ENCODE measurements around the gene IFNL1.
A peak's percentile ranks its signal among the peaks of the same experiment; 100 is the strongest.
"Not testable (repeated sequence)": the region's sequence is repeated elsewhere in the genome, so short reads cannot be mapped to it uniquely, and the experiment has no call there.

Gene IFNL1

GRCh38 chr19:39308531-39309304 lies 12.5 kb downstream of the IFNL1 start:
- no peak for DNase-seq (ENCODE audit: low read depth in 2 of 2)

GRCh38 chr19:39309305-39309670 lies 13.1 kb downstream of the IFNL1 start:
- not testable (repeated sequence) for DNase-seq (ENCODE audit: low read depth in 2 of 2)

- no peak for DNase-seq (ENCODE audit: low read depth in 2 of 2)
These were observed 14.5 kb downstream of the IFNL1 start for GRCh38 chr19:39310558-39311311.

GRCh38 chr19:39314016-39314728 lies 18.0 kb downstream of the IFNL1 start:
- DNase-seq (ENCODE audit: low read depth in 2 of 2) = no peak

GRCh38 chr19:39315933-39316332 lies 19.7 kb downstream of the IFNL1 start:
- DNase-seq (ENCODE audit: low read depth in 2 of 2) = no peak

GRCh38 chr19:39316627-39317321 lies 20.6 kb downstream of the IFNL1 start:
- no peak for DNase-seq (ENCODE audit: low read depth in 2 of 2)

- no peak for DNase-seq (ENCODE audit: low read depth in 2 of 2)
These were observed 21.3 kb downstream of the IFNL1 start for GRCh38 chr19:39317476-39317875.

GRCh38 chr19:39318071-39318470 lies 21.9 kb downstream of the IFNL1 start:
- DNase-seq (ENCODE audit: low read depth in 2 of 2) = no peak

GRCh38 chr19:39318690-39319089 lies 22.5 kb downstream of the IFNL1 start:
- no peak for DNase-seq (ENCODE audit: low read depth in 2 of 2)

GRCh38 chr19:39319098-39319891 lies 23.1 kb downstream of the IFNL1 start:
- DNase-seq (ENCODE audit: low read depth in 2 of 2) = no peak

- DNase-seq (ENCODE audit: low read depth in 2 of 2) = no peak
These were observed 23.7 kb downstream of the IFNL1 start for GRCh38 chr19:39319892-39320248.

- DNase-seq (ENCODE audit: low read depth in 2 of 2) = no peak
These were observed 25.1 kb downstream of the IFNL1 start for GRCh38 chr19:39321117-39321831.

- DNase-seq (ENCODE audit: low read depth in 2 of 2) = no peak
These were observed 25.6 kb downstream of the IFNL1 start for GRCh38 chr19:39321832-39322176.

- DNase-seq (ENCODE audit: low read depth in 2 of 2) = no peak
These were observed 28.1 kb downstream of the IFNL1 start for GRCh38 chr19:39324242-39324842.

- DNase-seq (ENCODE audit: low read depth in 2 of 2) = no peak
These were observed 29.8 kb downstream of the IFNL1 start for GRCh38 chr19:39325778-39326665.

GRCh38 chr19:39327363-39328045 lies 31.3 kb downstream of the IFNL1 start:
- DNase-seq (ENCODE audit: low read depth in 2 of 2) = no peak

GRCh38 chr19:39328046-39328705 lies 32.0 kb downstream of the IFNL1 start:
- DNase-seq (ENCODE audit: low read depth in 2 of 2) = peak; percentile 43 to 63

GRCh38 chr19:39329948-39330347 lies 33.7 kb downstream of the IFNL1 start:
- DNase-seq (ENCODE audit: low read depth in 2 of 2) = no peak
